PC-3 (cell line): ENCODE data around the gene EEIG1. TPM values are rescaled to one million over a fixed set of nuclear protein-coding genes. Genes with fewer than 3 reads are reported as not detected.

Source experiments
- ATAC-seq: fragments of 200-7000 bp; cut with Tn5 transposase; 2 replicates; pipeline ENCODE4 v1.9.1; 2020; ENCODE audit warnings: mild to moderate bottlenecking, moderate library complexity
- BruUV-seq: library from RNA; stranded (reverse); fragments of 400-500 nt; replicated peaks from 2 replicates; lab custom pipeline; 2021; lab: Mats Ljungman, UMichigan
- CTCF ChIA-PET: fragments of 300-600 bp; sonication (Branson Sonifier 250); formaldehyde crosslinking; loops from one replicate; lab custom pipeline; 2022; ENCODE audit warnings: antibody characterized with exemption; lab: Charles Lee
- POLR2A ChIA-PET: fragments of 300-600 bp; sonication (Branson Sonifier 250); formaldehyde crosslinking; loops from one replicate; lab custom pipeline; 2022; ENCODE audit warnings: antibody characterized with exemption; ENCODE audit not compliant: unreplicated experiment; lab: Charles Lee
- DNase-seq: peaks from one replicate; pipeline ENCODE4 v3.0.0-alpha.2; 2015
- H2AFZ ChIP-seq: fragments of 300-600 bp; sonication (generic); 2 replicates; pipeline ENCODE4 v1.6.0; 2016; ENCODE audit warnings: antibody characterized with exemption, low read length
- H3F3A ChIP-seq: fragments of 300-600 bp; sonication (generic); one replicate; pipeline ENCODE4 v1.6.0; 2017; ENCODE audit warnings: antibody characterized with exemption, low read length, control low read depth, mild to moderate bottlenecking; ENCODE audit not compliant: unreplicated experiment
- H3K27ac ChIP-seq: fragments of 300-600 bp; sonication (generic); 2 replicates; pipeline ENCODE4 v1.5.1; 2016; ENCODE audit warnings: mild to moderate bottlenecking, low read length
- H3K27me3 ChIP-seq: fragments of 300-600 bp; sonication (generic); 2 replicates; pipeline ENCODE4 v1.6.1; 2016; ENCODE audit warnings: low read length, mixed read lengths
- H3K36me3 ChIP-seq: fragments of 300-600 bp; sonication (generic); 2 replicates; pipeline ENCODE4 v1.6.1; 2016; ENCODE audit warnings: low read depth, mixed run types, low read length, mixed read lengths
- H3K4me1 ChIP-seq: fragments of 300-600 bp; sonication (generic); 2 replicates; pipeline ENCODE4 v1.5.1; 2016; ENCODE audit warnings: low read length; ENCODE audit not compliant: insufficient read depth
- H3K4me2 ChIP-seq: fragments of 300-600 bp; sonication (generic); 2 replicates; pipeline ENCODE4 v1.6.0; 2016; ENCODE audit warnings: low read length
- H3K4me3 ChIP-seq: fragments of 300-600 bp; sonication (generic); 2 replicates; pipeline ENCODE4 v1.5.1; 2016; ENCODE audit warnings: mild to moderate bottlenecking, low read length, mixed read lengths
- H3K79me2 ChIP-seq: fragments of 300-600 bp; sonication (generic); 2 replicates; pipeline ENCODE4 v1.6.1; 2017; ENCODE audit warnings: low read length, mixed read lengths
- H3K9ac ChIP-seq: fragments of 300-600 bp; sonication (generic); 2 replicates; pipeline ENCODE4 v1.6.0; 2016; ENCODE audit warnings: mild to moderate bottlenecking, low read length
- H3K9me2 ChIP-seq: fragments of 300-600 bp; sonication (generic); replicated peaks from 2 replicates; pipeline ENCODE4 v1.6.1; 2016; ENCODE audit warnings: mixed run types, low read length, mixed read lengths
- H3K9me3 ChIP-seq: fragments of 300-600 bp; sonication (generic); 2 replicates; pipeline ENCODE4 v1.6.1; 2016; ENCODE audit warnings: low read length, mixed read lengths
- H4K20me1 ChIP-seq: fragments of 300-600 bp; sonication (generic); 2 replicates; pipeline ENCODE4 v1.6.1; 2016; ENCODE audit warnings: low read length, mixed read lengths
- EZH2 ChIP-seq: fragments of 300-600 bp; sonication (generic); IDR thresholded peaks from one replicate; pipeline ENCODE4 v1.6.1; 2017; ENCODE audit warnings: antibody characterized with exemption, mild to moderate bottlenecking, low read length; ENCODE audit not compliant: unreplicated experiment
- EZH2phosphoT487 ChIP-seq: fragments of 300-600 bp; sonication (generic); IDR thresholded peaks from 2 replicates; pipeline ENCODE4 v1.6.1; 2018; ENCODE audit warnings: mild to moderate bottlenecking, antibody characterized with exemption, low read length, borderline replicate concordance
- intact Hi-C: fragments of 100-400 bp; cut with micrococcal nuclease; formaldehyde crosslinking; loops from 2 replicates; pipeline ENCODE4 v1.9.0; 2023
- total RNA-seq: library from RNA; depleted of rRNA; stranded (reverse); fragments of >200 nt; gene quantifications from 2 replicates; pipeline ENCODE4 v1.2.3, GENCODE V29; 2014
- TF ChIP-seq, protein P1 (sequence below): fragments of 300-600 bp; sonication (generic); conservative IDR thresholded peaks from 2 replicates; pipeline ENCODE4 v1.5.1; 2017; ENCODE audit warnings: antibody characterized with exemption, low read depth, mild to moderate bottlenecking, low read length

Gene EEIG1
- total RNA-seq, 1 experiment from 2014 or later = 10.8 TPM

DNA sequence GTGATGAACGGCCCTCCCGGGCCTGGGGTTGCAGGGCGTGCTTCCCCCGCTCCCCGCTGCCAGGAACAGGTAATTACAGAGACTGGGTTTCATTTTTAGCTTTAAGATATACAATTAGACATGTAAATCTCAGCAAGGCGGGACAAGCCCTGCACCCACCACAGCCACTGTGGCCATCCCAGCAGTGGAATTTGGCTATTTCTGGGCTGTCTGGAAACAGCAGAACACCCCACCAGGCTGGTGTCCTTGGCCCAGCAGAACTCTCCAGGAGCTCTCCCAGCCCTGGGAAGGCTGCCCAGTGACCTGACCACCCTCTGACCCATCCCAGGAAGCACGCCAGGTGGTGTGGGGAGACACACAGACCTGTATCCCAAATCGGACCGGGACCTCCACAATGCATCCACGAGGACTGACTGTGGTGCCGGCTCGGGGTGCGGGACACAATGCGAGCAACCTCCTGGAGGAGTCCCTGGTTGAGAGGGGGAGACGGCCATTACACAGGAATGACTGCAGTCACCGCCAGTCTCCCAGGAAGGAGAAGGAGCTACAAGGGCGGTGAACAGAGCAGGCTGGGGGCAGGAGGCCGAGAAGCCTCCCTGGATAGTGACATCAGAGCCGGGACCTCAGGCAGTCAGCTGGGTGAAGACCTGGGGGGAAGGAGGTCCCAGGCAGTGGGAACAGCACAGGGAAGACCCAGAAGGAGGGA, 17.3 kb downstream of the EEIG1 start:
- no peak overlapping the region for H3K27ac ChIP-seq
- DNase-seq (no peak), ATAC-seq (no peak)
- H3K4me3 ChIP-seq = no peak overlapping the region
- H3K79me2 ChIP-seq = peaks cover 76% of the 10 kb centered on the region
- H3K4me1 ChIP-seq = peaks cover 36% of the 10 kb centered on the region
- no TSS peak for BruUV-seq
- intact Hi-C loops = no loop called here
- no peak overlapping the region for H3K4me2 ChIP-seq
- no peak for TF ChIP-seq EZH2phosphoT487
- TF ChIP-seq EZH2 = no peak
- TF ChIP-seq, protein P1, sequence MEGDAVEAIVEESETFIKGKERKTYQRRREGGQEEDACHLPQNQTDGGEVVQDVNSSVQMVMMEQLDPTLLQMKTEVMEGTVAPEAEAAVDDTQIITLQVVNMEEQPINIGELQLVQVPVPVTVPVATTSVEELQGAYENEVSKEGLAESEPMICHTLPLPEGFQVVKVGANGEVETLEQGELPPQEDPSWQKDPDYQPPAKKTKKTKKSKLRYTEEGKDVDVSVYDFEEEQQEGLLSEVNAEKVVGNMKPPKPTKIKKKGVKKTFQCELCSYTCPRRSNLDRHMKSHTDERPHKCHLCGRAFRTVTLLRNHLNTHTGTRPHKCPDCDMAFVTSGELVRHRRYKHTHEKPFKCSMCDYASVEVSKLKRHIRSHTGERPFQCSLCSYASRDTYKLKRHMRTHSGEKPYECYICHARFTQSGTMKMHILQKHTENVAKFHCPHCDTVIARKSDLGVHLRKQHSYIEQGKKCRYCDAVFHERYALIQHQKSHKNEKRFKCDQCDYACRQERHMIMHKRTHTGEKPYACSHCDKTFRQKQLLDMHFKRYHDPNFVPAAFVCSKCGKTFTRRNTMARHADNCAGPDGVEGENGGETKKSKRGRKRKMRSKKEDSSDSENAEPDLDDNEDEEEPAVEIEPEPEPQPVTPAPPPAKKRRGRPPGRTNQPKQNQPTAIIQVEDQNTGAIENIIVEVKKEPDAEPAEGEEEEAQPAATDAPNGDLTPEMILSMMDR = no peak
- H3F3A ChIP-seq = no peaks in the 10 kb centered on the region
- CTCF ChIA-PET = no interaction called here
- no peaks in the 10 kb centered on the region for H4K20me1 ChIP-seq
- H3K9me3 ChIP-seq = no peaks in the 10 kb centered on the region
- POLR2A ChIA-PET = no interaction called here
- no peaks in the 10 kb centered on the region for H3K9me2 ChIP-seq
- H3K9ac ChIP-seq = no peak overlapping the region
- H3K36me3 ChIP-seq = no peaks in the 10 kb centered on the region
- H2AFZ ChIP-seq = no peak overlapping the region
- no peaks in the 10 kb centered on the region for H3K27me3 ChIP-seq

DNA sequence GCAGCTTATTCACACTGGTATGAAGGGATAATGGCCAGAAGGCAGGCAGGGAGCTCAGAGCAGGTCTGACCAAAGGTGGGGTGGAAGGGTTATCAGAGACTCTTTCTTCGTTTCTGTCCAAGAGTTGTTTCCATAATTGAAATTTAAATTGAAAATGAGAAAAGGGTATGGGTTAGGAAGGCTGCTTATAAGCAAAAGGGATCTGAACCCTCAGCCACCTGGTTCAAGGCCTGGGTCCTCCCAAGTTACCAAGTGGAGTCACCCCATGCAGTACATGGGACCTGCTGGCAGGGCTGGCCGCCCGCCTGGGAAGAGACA, 17.8 kb downstream of the EEIG1 start:
- ChIA-PET CTCF (no interaction called here), POLR2A (no interaction called here)
- intact Hi-C loops = no loop called here
- H2AFZ ChIP-seq = no peak overlapping the region
- no peaks in the 10 kb centered on the region for H3F3A ChIP-seq
- no peaks in the 10 kb centered on the region for H3K27me3 ChIP-seq
- peaks cover 30% of the 10 kb centered on the region for H3K4me1 ChIP-seq
- H3K4me3 ChIP-seq = no peak overlapping the region
- no peak overlapping the region for H3K27ac ChIP-seq
- no peak for DNase-seq
- no peak for TF ChIP-seq EZH2phosphoT487
- TF ChIP-seq, protein P1 = no peak
- no peak for TF ChIP-seq EZH2
- no peak for ATAC-seq
- no peaks in the 10 kb centered on the region for H4K20me1 ChIP-seq
- no TSS peak for BruUV-seq
- no peaks in the 10 kb centered on the region for H3K9me2 ChIP-seq
- peaks cover 77% of the 10 kb centered on the region for H3K79me2 ChIP-seq
- no peaks in the 10 kb centered on the region for H3K36me3 ChIP-seq
- H3K9me3 ChIP-seq = no peaks in the 10 kb centered on the region
- H3K4me2 ChIP-seq = no peak overlapping the region
- H3K9ac ChIP-seq = no peak overlapping the region

DNA sequence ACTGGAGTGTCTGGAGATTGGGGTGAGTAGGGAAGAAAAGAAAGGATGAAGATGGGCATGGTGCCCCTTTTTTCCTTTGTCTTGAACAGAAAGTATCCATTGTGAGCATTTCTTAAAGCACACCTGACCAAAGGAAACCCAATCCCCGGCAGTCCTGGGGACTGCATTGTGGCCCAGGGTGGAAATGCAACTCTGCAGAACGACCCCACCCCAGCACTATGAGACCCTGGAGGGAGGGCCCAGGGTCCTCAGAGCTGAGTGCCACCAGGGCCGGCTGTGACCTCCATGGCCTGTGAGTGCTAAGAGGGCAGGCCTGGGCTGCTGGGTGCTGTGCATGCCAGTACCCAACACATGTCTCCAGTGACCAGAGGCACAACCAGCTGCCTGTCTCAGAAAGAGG, 18.5 kb downstream of the EEIG1 start:
- Histone ChIP-seq H3K9me3 (no peaks in the 10 kb centered on the region), H3K27me3 (no peaks in the 10 kb centered on the region), H3K4me1 (peaks cover 23% of the 10 kb centered on the region), H3K4me2 (no peak overlapping the region), H3K9ac (no peak overlapping the region), H3K79me2 (peaks cover 77% of the 10 kb centered on the region), H3K9me2 (no peaks in the 10 kb centered on the region), H3F3A (no peaks in the 10 kb centered on the region), H2AFZ (no peak overlapping the region), H3K4me3 (no peak overlapping the region), H4K20me1 (no peaks in the 10 kb centered on the region), H3K36me3 (peaks cover 3% of the 10 kb centered on the region; the same call in 1 of the 2 replicates), H3K27ac (no peak overlapping the region)
- intact Hi-C loops = no loop called here
- CTCF ChIA-PET = no interaction called here
- BruUV-seq = no TSS peak
- TF ChIP-seq EZH2phosphoT487 = no peak
- TF ChIP-seq, protein P1 = no peak
- no peak for TF ChIP-seq EZH2
- no peak for ATAC-seq
- POLR2A ChIA-PET = no interaction called here
- DNase-seq = no peak
